Measurements from ENCODE around the gene ASB1.

The ASB1 gene

DNA sequence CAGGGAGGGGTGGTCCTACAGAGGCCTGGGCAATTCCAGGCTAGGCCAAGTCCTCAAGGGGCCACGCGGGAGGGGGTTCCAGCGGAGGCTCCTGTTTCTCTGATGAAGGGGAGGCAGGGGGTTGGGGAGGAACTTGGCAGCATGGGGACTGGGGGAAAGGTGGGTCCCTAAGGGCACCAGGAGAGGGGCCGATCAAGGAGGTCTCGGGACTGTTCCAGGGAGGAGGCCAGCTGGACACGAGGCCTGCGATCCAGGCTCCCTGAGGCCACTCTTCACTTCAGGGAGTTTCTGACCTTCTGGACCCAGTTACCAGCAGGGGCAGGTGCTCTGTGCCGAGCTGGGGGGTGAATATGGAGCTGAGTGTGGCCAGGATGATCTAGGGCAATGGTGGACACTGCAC is 71.5 kb downstream of the ASB1 start:
- DNase-seq = peak; percentile 37

GRCh38 chr2:238498691-238499295 is 72.1 kb downstream of the ASB1 start:
- peak; percentile 42 for DNase-seq

- peak; percentile 46 for DNase-seq
Measured at GRCh38 chr2:238499731-238500580, 73.2 kb downstream of the ASB1 start.

DNA sequence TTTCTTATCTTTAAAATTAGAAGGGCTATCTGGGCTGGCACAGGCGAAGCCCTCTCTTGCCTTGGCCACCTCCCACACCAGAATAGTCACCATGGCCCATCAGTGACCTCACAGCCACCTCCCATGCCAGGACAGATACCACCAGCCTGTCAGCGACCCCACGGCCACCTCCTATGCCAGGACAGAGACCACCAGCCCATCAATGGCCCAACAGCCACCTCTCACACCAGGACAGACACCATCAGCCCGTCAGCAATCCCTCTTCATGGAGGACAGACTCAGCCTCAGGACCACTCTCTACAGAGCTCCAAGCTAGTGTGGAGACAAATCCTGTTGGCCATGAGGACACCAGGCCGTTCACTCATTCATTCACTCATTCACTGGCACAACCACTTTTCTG is 74.6 kb downstream of the ASB1 start:
- peak; percentile 31 for DNase-seq

Measured in islet precursor cell (in vitro differentiated cells).